OCI-LY3 (cell line): ENCODE measurements around the gene TFE3.

Source experiments
- H2AFZ ChIP-seq: fragments of 200-600, 300-600 bp; shearing (Covaris generic); 2 replicates; pipeline ENCODE4 v1.6.0; 2014; ENCODE audit warnings: antibody characterized with exemption, low read depth, low read length
- H3K27ac ChIP-seq: fragments of 200-600, 300-600 bp; sonication (generic); 2 replicates; pipeline ENCODE4 v1.5.1; 2014; ENCODE audit warnings: mild to moderate bottlenecking, low read length, moderate library complexity, mixed read lengths
- H3K27me3 ChIP-seq: fragments of 200-600, 300-600 bp; sonication (generic); 2 replicates; pipeline ENCODE4 v1.6.1; 2014; ENCODE audit warnings: low read depth, low read length, mixed read lengths
- H3K36me3 ChIP-seq: fragments of 200-600, 300-600 bp; sonication (generic); replicated peaks from 2 replicates; pipeline ENCODE3; 2014; ENCODE audit warnings: low read depth, low read length, mixed read lengths
- H3K4me1 ChIP-seq: fragments of 300-600, 200-600 bp; sonication (generic); 2 replicates; pipeline ENCODE4 v1.6.1; 2014; ENCODE audit warnings: low read length, mixed read lengths
- H3K4me2 ChIP-seq: fragments of 200-600, 300-600 bp; sonication (generic); 2 replicates; pipeline ENCODE4 v1.6.1; 2014; ENCODE audit warnings: low read length, mixed read lengths
- H3K4me3 ChIP-seq: fragments of 300-600, 200-600 bp; sonication (generic); 2 replicates; pipeline ENCODE4 v1.5.1; 2014; ENCODE audit warnings: antibody characterized with exemption, mild to moderate bottlenecking, low read length, moderate library complexity
- H3K79me2 ChIP-seq: fragments of 300-600, 200-600 bp; shearing (Covaris generic); 2 replicates; pipeline ENCODE4 v1.6.1; 2014; ENCODE audit warnings: mild to moderate bottlenecking, low read length, mixed read lengths
- H3K9ac ChIP-seq: fragments of 300-600, 200-600 bp; shearing (Covaris generic); 2 replicates; pipeline ENCODE4 v1.6.0; 2014; ENCODE audit warnings: mild to moderate bottlenecking, low read length, moderate library complexity
- H3K9me3 ChIP-seq: fragments of 200-600, 300-600 bp; shearing (Covaris generic); 2 replicates; pipeline ENCODE4 v1.6.1; 2014; ENCODE audit warnings: low read length, mixed read lengths; ENCODE audit not compliant: insufficient read depth
- H4K20me1 ChIP-seq: fragments of 200-600, 300-600 bp; sonication (generic); 2 replicates; pipeline ENCODE4 v1.6.1; 2016; ENCODE audit warnings: low read length, mixed read lengths; ENCODE audit not compliant: insufficient read depth
- EZH2phosphoT487 ChIP-seq: fragments of 200-600 bp; shearing (Covaris generic); IDR thresholded peaks from 2 replicates; pipeline ENCODE4 v1.6.1; 2018; ENCODE audit warnings: antibody characterized with exemption, mixed run types, low read depth
- TF ChIP-seq, protein P1 (sequence below): fragments of 200-600, 300-600 bp; sonication (generic); IDR thresholded peaks from 2 replicates; pipeline ENCODE4 v1.5.1; 2014; ENCODE audit warnings: antibody characterized with exemption, low read length, low read depth

TFE3 gene

DNA sequence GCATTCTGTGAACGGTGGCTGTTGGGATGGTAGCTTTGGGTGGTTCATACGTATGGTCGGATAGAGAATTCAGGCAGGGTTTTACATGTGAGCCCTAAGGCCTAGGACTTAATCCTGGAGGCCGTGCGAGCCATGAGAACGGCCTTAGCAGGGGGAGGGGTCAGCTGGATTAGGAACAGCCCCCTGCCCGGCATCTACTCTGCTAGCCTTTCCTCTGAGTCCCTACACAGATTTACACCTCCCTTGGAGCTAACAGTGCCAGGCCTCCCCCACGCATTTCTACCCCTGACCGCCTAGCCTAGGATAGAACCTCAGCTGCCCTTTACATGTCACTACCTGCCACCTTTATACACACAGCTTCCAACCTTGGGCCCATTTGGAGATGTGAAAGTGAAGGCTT, 23.5 kb upstream of the TFE3 start:
- Histone ChIP-seq H4K20me1 (no peaks in the 10 kb centered on the region), H3K79me2 (no peaks in the 10 kb centered on the region), H3K36me3 (no peaks in the 10 kb centered on the region), H2AFZ (no peak overlapping the region), H3K27ac (no peak overlapping the region), H3K27me3 (no peaks in the 10 kb centered on the region), H3K4me3 (no peak overlapping the region), H3K4me2 (no peak overlapping the region), H3K9me3 (no peaks in the 10 kb centered on the region), H3K4me1 (no peaks in the 10 kb centered on the region), H3K9ac (no peak overlapping the region)
- TF ChIP-seq EZH2phosphoT487, result no peak
- TF ChIP-seq, protein P1, sequence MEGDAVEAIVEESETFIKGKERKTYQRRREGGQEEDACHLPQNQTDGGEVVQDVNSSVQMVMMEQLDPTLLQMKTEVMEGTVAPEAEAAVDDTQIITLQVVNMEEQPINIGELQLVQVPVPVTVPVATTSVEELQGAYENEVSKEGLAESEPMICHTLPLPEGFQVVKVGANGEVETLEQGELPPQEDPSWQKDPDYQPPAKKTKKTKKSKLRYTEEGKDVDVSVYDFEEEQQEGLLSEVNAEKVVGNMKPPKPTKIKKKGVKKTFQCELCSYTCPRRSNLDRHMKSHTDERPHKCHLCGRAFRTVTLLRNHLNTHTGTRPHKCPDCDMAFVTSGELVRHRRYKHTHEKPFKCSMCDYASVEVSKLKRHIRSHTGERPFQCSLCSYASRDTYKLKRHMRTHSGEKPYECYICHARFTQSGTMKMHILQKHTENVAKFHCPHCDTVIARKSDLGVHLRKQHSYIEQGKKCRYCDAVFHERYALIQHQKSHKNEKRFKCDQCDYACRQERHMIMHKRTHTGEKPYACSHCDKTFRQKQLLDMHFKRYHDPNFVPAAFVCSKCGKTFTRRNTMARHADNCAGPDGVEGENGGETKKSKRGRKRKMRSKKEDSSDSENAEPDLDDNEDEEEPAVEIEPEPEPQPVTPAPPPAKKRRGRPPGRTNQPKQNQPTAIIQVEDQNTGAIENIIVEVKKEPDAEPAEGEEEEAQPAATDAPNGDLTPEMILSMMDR, result no peak

DNA sequence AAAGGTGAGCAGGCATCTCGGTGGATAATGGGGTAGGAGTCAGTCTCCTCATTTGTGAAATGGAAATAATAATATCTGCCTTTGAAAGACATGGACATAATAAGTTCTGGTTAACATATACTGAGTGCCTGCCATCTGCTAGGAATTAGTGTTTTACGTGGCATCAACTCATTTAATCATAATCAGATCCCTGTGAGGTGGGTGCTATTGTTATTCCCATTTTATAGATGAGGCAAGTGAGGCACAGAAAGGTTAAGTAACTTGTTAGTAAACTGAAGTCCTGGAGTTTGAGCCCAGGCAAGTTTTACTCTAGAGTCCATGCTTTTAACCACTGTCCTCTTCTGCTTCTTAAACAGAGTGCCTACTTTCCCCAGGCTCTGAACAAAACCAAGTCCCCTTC, 23.1 kb upstream of the TFE3 start:
- Histone ChIP-seq H3K9me3 (no peaks in the 10 kb centered on the region), H3K4me3 (no peak overlapping the region), H4K20me1 (no peaks in the 10 kb centered on the region), H3K9ac (no peak overlapping the region), H2AFZ (no peak overlapping the region), H3K27me3 (no peaks in the 10 kb centered on the region), H3K4me2 (no peak overlapping the region), H3K79me2 (no peaks in the 10 kb centered on the region), H3K4me1 (no peaks in the 10 kb centered on the region), H3K36me3 (no peaks in the 10 kb centered on the region), H3K27ac (no peak overlapping the region)
- TF ChIP-seq EZH2phosphoT487, result no peak
- TF ChIP-seq, protein P1, result no peak

DNA sequence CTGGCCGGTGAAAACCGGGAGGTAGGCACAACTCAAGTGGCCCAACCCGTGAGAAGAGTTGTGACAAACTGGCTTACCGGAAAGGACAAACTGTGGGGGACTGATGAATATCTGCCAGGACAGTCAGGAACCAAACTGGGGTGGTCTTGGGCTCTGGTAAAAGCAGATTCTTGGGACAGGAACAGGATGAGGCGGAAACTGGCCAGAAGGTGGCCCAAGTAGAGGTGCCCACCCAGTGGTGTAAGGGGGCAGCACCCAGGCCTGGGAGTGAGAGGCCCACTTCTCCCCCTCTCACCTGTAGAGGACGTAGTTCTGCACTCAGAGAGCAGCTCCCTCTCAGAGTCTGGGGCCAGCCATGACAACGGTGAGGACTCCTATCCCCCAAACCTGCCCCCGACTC, 21.6 kb upstream of the TFE3 start:
- H3K27ac ChIP-seq, result no peak overlapping the region
- H3K36me3 ChIP-seq, result no peaks in the 10 kb centered on the region
- no peaks in the 10 kb centered on the region for H3K27me3 ChIP-seq
- H3K9ac ChIP-seq, result no peak overlapping the region
- H2AFZ ChIP-seq, result no peak overlapping the region
- TF ChIP-seq EZH2phosphoT487, result no peak
- TF ChIP-seq, protein P1, result no peak
- no peak overlapping the region for H3K4me2 ChIP-seq
- H3K4me1 ChIP-seq, result no peaks in the 10 kb centered on the region
- H3K4me3 ChIP-seq, result no peak overlapping the region
- H3K9me3 ChIP-seq, result no peaks in the 10 kb centered on the region
- no peaks in the 10 kb centered on the region for H3K79me2 ChIP-seq
- no peaks in the 10 kb centered on the region for H4K20me1 ChIP-seq

DNA sequence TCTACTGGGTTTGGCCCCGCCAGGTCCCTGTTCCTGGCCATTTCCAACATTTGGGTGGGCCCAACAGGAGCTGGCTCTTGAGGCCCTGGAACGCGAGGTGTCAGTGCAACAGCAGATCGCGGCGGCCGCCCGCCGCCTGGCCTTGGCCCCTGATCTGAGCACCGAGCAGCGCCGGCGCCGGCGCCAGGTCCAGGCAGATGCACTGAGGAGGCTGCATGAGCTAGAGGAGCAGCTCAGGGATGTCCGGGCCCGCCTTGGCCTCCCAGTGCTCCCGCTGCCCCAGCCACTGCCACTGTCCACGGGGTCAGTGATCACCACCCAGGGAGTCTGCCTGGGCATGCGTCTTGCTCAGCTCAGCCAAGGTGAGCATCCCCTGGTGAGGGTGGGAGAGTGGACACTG, 21.1 kb upstream of the TFE3 start:
- Histone ChIP-seq H3K27me3 (no peaks in the 10 kb centered on the region), H3K4me2 (no peak overlapping the region), H3K79me2 (no peaks in the 10 kb centered on the region), H3K4me1 (no peaks in the 10 kb centered on the region), H3K4me3 (no peak overlapping the region), H3K9ac (no peak overlapping the region), H3K9me3 (no peaks in the 10 kb centered on the region), H3K27ac (no peak overlapping the region), H4K20me1 (no peaks in the 10 kb centered on the region), H2AFZ (no peak overlapping the region), H3K36me3 (no peaks in the 10 kb centered on the region)
- TF ChIP-seq EZH2phosphoT487, result no peak
- TF ChIP-seq, protein P1, result no peak
